Neuronal stem cell (in vitro differentiated cells): ENCODE results near the gene ZIC4.
A peak's percentile ranks its signal among the peaks of the same experiment; 100 is the strongest.

Experiments
- DNase-seq: peaks from one replicate; pipeline ENCODE4 v3.0.0-alpha.2; 2013; ENCODE audit warnings: low spot score
- H2AFZ ChIP-seq: one replicate; pipeline ENCODE4 v1.6.1; 2013; ENCODE audit warnings: mild to moderate bottlenecking, low read length, inconsistent platforms
- H2AK5ac ChIP-seq: 2 replicates; pipeline ENCODE4 v1.6.1; 2013; ENCODE audit warnings: low read depth, mild to moderate bottlenecking, inconsistent platforms, low read length, moderate library complexity, mixed read lengths
- H2BK120ac ChIP-seq: 2 replicates; pipeline ENCODE4 v1.6.1; 2013; ENCODE audit warnings: low read depth, mild to moderate bottlenecking, inconsistent platforms, low read length, moderate library complexity, mixed read lengths
- H2BK12ac ChIP-seq: one replicate; pipeline ENCODE4 v1.6.1; 2013; ENCODE audit warnings: low read length, inconsistent platforms
- H2BK15ac ChIP-seq: 2 replicates; pipeline ENCODE4 v1.6.1; 2013; ENCODE audit warnings: mild to moderate bottlenecking, low read length, inconsistent platforms, mixed read lengths
- H2BK5ac ChIP-seq: one replicate; pipeline ENCODE4 v1.6.1; 2013; ENCODE audit warnings: inconsistent platforms, mild to moderate bottlenecking, low read length, moderate library complexity
- H3K14ac ChIP-seq: one replicate; pipeline ENCODE4 v1.6.1; 2013; ENCODE audit warnings: low read length, inconsistent platforms
- H3K18ac ChIP-seq: 2 replicates; pipeline ENCODE4 v1.6.1; 2013; ENCODE audit warnings: low read length, inconsistent platforms
- H3K23ac ChIP-seq: 2 replicates; pipeline ENCODE4 v1.6.1; 2013; ENCODE audit warnings: low read depth, mild to moderate bottlenecking, mixed read lengths, low read length, inconsistent platforms; ENCODE audit not compliant: poor library complexity
- H3K27ac ChIP-seq: replicated peaks from 3 replicates; pipeline ENCODE4 v1.5.1; 2013; ENCODE audit warnings: low read length, inconsistent platforms
- H3K27me3 ChIP-seq, 3 experiments: 2 replicates each; pipeline ENCODE4 v1.6.1; 2013; ENCODE audit warnings: low read length in 3 of 3, mild to moderate bottlenecking in 2 of 3, inconsistent platforms in 1 of 3, low read depth in 1 of 3, mixed read lengths in 1 of 3, moderate library complexity in 1 of 3; ENCODE audit not compliant: control insufficient read depth in 3 of 3, insufficient read depth in 3 of 3
- H3K36me3 ChIP-seq, 2 donors: replicated peaks in 1 of 2; 2 replicates each; pipeline ENCODE4 v1.6.1; 2013; ENCODE audit warnings: low read length in 2 of 2; ENCODE audit not compliant: control insufficient read depth in 2 of 2, insufficient read depth in 2 of 2
- H3K4ac ChIP-seq: 2 replicates; pipeline ENCODE4 v1.6.1; 2013; ENCODE audit warnings: inconsistent platforms, mild to moderate bottlenecking, low read length, moderate library complexity
- H3K4me1 ChIP-seq, 2 donors: 1 replicate in 1 of 2; 2 replicates in 1 of 2; pipeline ENCODE4 v1.6.1; 2013; ENCODE audit warnings: low read length in 2 of 2, low read depth in 1 of 2; ENCODE audit not compliant: control insufficient read depth in 2 of 2, insufficient read depth in 1 of 2
- H3K4me2 ChIP-seq: one replicate; pipeline ENCODE4 v1.6.1; 2013; ENCODE audit warnings: mild to moderate bottlenecking, low read length, inconsistent platforms; ENCODE audit not compliant: insufficient read depth, poor library complexity, severe bottlenecking
- H3K4me3 ChIP-seq, 2 donors: 2 replicates each; pipeline ENCODE4 v1.5.1; 2013; ENCODE audit warnings: low read length in 2 of 2, mild to moderate bottlenecking in 2 of 2, inconsistent platforms in 1 of 2, moderate library complexity in 1 of 2
- H3K79me1 ChIP-seq: one replicate; pipeline ENCODE4 v1.6.1; 2013; ENCODE audit warnings: low read depth, mild to moderate bottlenecking, inconsistent platforms, low read length, moderate library complexity
- H3K9ac ChIP-seq: one replicate; pipeline ENCODE4 v1.6.1; 2013; ENCODE audit warnings: mild to moderate bottlenecking, low read depth, low read length, inconsistent platforms; ENCODE audit not compliant: poor library complexity
- H3K9me3 ChIP-seq, 2 donors: replicated peaks in 1 of 2; 2 replicates each; pipeline versions ENCODE3 to v1.6.1; 2013; ENCODE audit warnings: low read length in 2 of 2, mild to moderate bottlenecking in 2 of 2, inconsistent platforms in 1 of 2, low read depth in 1 of 2, mixed read lengths in 1 of 2, moderate library complexity in 1 of 2; ENCODE audit not compliant: control insufficient read depth in 2 of 2, insufficient read depth in 1 of 2
- H4K8ac ChIP-seq: one replicate; pipeline ENCODE4 v1.6.1; 2013; ENCODE audit warnings: low read depth, mild to moderate bottlenecking, inconsistent platforms, low read length, moderate library complexity
- H4K91ac ChIP-seq: one replicate; pipeline ENCODE4 v1.6.1; 2013; ENCODE audit warnings: low read length, low read depth, mild to moderate bottlenecking, inconsistent platforms; ENCODE audit not compliant: poor library complexity
- WGBS, 2 donors: extraction: QIAGEN DNeasy Blood & Tissue Kit; methylation state at CpG; one replicate each; pipeline ENCODE4 v1.1.7; 2013; ENCODE audit warnings: missing lambda C conversion rate in 2 of 2, mixed read lengths in 1 of 2; ENCODE audit not compliant: insufficient read length in 2 of 2, insufficient replicate concordance in 1 of 2; ENCODE audit errors: extremely low coverage in 2 of 2; 5-methylcytosine and 5-hydroxymethylcytosine counted together

Gene ZIC4

DNA sequence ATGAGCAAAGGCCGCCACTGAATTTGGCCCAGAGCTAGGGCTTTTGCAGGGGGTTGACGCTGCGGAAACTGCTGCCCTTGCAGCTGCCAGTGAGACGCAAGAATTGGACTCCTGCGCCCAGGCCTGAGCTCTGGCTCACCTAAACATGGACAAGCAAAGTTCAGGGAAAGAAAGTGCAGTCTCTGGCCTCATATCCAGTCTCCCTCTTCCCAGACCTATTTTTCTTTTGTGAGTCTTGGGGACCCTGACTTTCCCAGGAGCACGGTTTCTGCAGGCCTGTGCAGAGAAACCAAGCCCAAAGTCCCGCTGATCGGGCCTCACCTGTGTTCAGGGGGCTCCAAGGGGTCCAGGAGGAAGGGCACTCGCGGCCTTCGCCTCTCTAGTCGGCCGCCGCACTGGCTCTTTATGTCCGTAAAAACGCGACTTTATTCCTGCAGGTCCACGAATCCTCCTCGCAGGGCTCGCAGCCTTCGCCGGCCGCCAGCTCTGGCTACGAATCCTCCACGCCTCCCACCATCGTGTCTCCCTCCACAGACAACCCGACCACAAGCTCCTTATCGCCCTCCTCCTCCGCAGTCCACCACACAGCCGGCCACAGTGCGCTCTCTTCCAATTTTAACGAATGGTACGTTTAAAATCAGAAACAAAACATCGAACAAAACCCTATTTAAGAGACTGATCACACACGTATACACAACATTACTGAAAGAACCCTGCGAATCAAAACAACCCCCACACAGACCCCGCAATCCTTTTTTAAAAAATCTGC, 6.8 kb upstream of the ZIC4 start:
- H2AK5ac ChIP-seq = peak overlapping the region; percentile 56
- no peak overlapping the region for H3K14ac ChIP-seq
- H3K9ac ChIP-seq = peak overlapping the region; percentile 53
- WGBS, 2 donors = no CpG with 5 or more reads among the region's 37 CpGs
- H3K79me1 ChIP-seq = peaks cover 11% of the 10 kb centered on the region
- H2BK5ac ChIP-seq = no peak overlapping the region
- peaks cover 0 to 39% of the 10 kb centered on the region in 2 donors for H3K36me3 ChIP-seq
- no peak overlapping the region for H2BK15ac ChIP-seq
- H3K4me1 ChIP-seq = peaks cover 0 to 20% of the 10 kb centered on the region in 2 donors
- H2BK12ac ChIP-seq = no peak overlapping the region
- H3K27ac ChIP-seq = no peak overlapping the region
- no peak overlapping the region for H3K4ac ChIP-seq
- no peak overlapping the region for H3K23ac ChIP-seq
- H3K9me3 ChIP-seq = peaks cover 0 to 13% of the 10 kb centered on the region in 2 donors
- H2BK120ac ChIP-seq = no peak overlapping the region
- no peak overlapping the region for H3K4me3 ChIP-seq
- H2AFZ ChIP-seq = no peak overlapping the region
- H4K8ac ChIP-seq = no peak overlapping the region
- H3K4me2 ChIP-seq = peak overlapping the region; percentile 13
- peak overlapping the region; percentile 56 for H3K18ac ChIP-seq
- H4K91ac ChIP-seq = no peak overlapping the region
- H3K27me3 ChIP-seq = peaks cover 1 to 70% (median 21%) of the 10 kb centered on the region in 3 experiments
- DNase-seq = peak; percentile 48

DNA sequence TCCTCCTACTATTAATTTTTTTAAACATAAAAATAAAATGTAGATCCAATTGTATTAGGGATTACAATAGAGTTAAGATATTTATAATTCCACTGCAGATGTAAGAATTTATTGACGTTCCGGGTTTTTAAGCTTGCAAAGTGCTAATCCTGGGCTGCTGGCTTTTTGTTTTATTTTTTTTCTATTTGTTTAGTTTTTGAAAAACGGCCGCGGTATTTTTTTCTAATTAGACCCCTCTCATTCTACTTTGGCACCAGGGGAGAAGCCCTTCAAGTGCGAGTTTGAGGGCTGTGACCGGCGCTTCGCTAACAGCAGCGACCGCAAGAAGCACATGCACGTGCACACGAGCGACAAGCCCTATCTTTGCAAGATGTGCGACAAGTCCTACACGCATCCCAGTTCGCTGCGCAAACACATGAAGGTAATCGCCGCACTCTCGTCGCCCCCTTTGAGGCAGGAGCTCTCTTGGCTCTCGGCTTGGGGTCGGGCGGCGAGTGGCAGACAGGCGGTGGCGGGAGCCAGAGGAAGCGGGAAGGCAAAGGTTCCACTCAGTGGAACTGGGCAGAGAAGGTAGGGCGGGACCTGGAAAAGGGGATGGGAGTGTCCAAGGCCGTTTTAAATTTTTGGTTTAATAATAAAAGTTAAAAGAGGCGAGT, 6.0 kb upstream of the ZIC4 start:
- no peak overlapping the region for H2AFZ ChIP-seq
- H3K79me1 ChIP-seq = peaks cover 11% of the 10 kb centered on the region
- H3K9me3 ChIP-seq = peaks cover 0 to 13% of the 10 kb centered on the region in 2 donors
- no peak overlapping the region for H3K14ac ChIP-seq
- peak; percentile 51 for DNase-seq
- no peak overlapping the region for H3K4ac ChIP-seq
- H2BK15ac ChIP-seq = no peak overlapping the region
- H3K36me3 ChIP-seq = peaks cover 0 to 39% of the 10 kb centered on the region in 2 donors
- no peak overlapping the region for H3K27ac ChIP-seq
- no peak overlapping the region for H2BK120ac ChIP-seq
- peaks cover 2 to 20% of the 10 kb centered on the region in 2 donors for H3K4me1 ChIP-seq
- H3K4me2 ChIP-seq = no peak overlapping the region
- peak overlapping the region in 1 of 2 donors; percentile 76 for H3K4me3 ChIP-seq
- H3K9ac ChIP-seq = no peak overlapping the region
- no peak overlapping the region for H4K91ac ChIP-seq
- WGBS, 2 donors = no CpG with 5 or more reads among the region's 32 CpGs
- H2BK5ac ChIP-seq = no peak overlapping the region
- H2AK5ac ChIP-seq = peak overlapping the region; percentile 6
- H4K8ac ChIP-seq = no peak overlapping the region
- peaks cover 8 to 71% (median 21%) of the 10 kb centered on the region in 3 experiments for H3K27me3 ChIP-seq
- H3K18ac ChIP-seq = peak overlapping the region; percentile 90
- no peak overlapping the region for H2BK12ac ChIP-seq
- H3K23ac ChIP-seq = no peak overlapping the region

- H3K14ac ChIP-seq = no peak overlapping the region
These were observed 5.5 kb upstream of the ZIC4 start for GRCh38 chr3:147411815-147412241.

More at GRCh38 chr3:147411815-147412241, 5.5 kb upstream of the ZIC4 start:
- Histone ChIP-seq H3K9ac (no peak overlapping the region), H3K4me2 (peak overlapping the region; percentile 18), H3K4me3 (peak overlapping the region in 1 of 2 donors; percentile 76), H2AFZ (peak overlapping the region; percentile 91), H2BK5ac (no peak overlapping the region), H2BK12ac (no peak overlapping the region), H3K23ac (no peak overlapping the region), H3K27ac (no peak overlapping the region), H3K79me1 (peaks cover 11% of the 10 kb centered on the region), H2BK15ac (no peak overlapping the region), H4K91ac (no peak overlapping the region), H2AK5ac (no peak overlapping the region), H4K8ac (no peak overlapping the region), H3K4ac (no peak overlapping the region), H3K18ac (peak overlapping the region; percentile 11), H3K27me3 (peaks cover 14 to 76% (median 26%) of the 10 kb centered on the region in 3 experiments), H3K4me1 (peaks cover 7 to 24% of the 10 kb centered on the region in 2 donors), H2BK120ac (no peak overlapping the region), H3K9me3 (peaks cover 0 to 13% of the 10 kb centered on the region in 2 donors), H3K36me3 (peaks cover 0 to 39% of the 10 kb centered on the region in 2 donors)
- DNase-seq = peak; percentile 35
- no CpG with 5 or more reads among the region's 20 CpGs for WGBS, 2 donors
